ENCODE data around the gene ZNF217.

DNA sequence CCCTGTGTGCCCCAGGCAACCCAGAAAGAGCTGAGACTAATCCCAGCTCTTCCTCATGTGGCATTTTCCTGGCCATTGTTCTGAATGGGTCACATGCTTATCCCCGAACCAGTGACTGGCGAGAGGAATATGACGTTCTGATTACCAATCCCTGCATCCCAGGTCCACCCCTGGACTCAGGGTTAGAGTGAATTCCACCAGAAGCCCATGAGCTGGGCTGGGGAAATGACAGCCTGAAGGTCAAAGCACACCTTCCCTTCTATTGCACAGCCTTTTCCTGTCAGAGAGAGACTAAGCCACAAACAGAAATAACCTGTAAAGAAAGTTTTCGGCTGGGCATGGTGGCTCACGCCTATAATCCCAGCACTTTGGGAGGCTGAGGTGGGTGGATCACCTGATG, 70.9 kb downstream of the ZNF217 start:
- TF ChIP-seq, protein P1, sequence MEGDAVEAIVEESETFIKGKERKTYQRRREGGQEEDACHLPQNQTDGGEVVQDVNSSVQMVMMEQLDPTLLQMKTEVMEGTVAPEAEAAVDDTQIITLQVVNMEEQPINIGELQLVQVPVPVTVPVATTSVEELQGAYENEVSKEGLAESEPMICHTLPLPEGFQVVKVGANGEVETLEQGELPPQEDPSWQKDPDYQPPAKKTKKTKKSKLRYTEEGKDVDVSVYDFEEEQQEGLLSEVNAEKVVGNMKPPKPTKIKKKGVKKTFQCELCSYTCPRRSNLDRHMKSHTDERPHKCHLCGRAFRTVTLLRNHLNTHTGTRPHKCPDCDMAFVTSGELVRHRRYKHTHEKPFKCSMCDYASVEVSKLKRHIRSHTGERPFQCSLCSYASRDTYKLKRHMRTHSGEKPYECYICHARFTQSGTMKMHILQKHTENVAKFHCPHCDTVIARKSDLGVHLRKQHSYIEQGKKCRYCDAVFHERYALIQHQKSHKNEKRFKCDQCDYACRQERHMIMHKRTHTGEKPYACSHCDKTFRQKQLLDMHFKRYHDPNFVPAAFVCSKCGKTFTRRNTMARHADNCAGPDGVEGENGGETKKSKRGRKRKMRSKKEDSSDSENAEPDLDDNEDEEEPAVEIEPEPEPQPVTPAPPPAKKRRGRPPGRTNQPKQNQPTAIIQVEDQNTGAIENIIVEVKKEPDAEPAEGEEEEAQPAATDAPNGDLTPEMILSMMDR (IDR thresholded peaks at IDR 0.05): no peak
- TF ChIP-seq POLR2A (IDR thresholded peaks at IDR 0.05): no peak

All from body of pancreas (tissue), 4 donors.